NCI-H2196 (cell line): ENCODE measurements around the gene C1QTNF3.
"Not testable (repeated sequence)": the region's sequence is repeated elsewhere in the genome, so short reads cannot be mapped to it uniquely, and the experiment has no call there.

ENCODE experiments used
- DNase-seq: peaks from one replicate; lab custom pipeline; 2025; ENCODE audit not compliant: unreplicated experiment; lab: John Stamatoyannopoulos, UW

The C1QTNF3 gene

GRCh38 chr5:34043099-34043876 lies at the start of gene C1QTNF3:
Gene C1QTNF3, minus strand, starts transcription at chr5:34043213. Its CDS starts 88 bp downstream, at chr5:34043125.
- DNase-seq = no peak

GRCh38 chr5:34091039-34091438 lies 48.0 kb upstream of the C1QTNF3 start:
- not testable (repeated sequence) for DNase-seq

- not testable (repeated sequence) for DNase-seq
Measured at GRCh38 chr5:34089802-34090201, 46.8 kb upstream of the C1QTNF3 start.

GRCh38 chr5:34087728-34088127 lies 44.7 kb upstream of the C1QTNF3 start:
- DNase-seq = not testable (repeated sequence)

GRCh38 chr5:34083898-34084297 lies 40.9 kb upstream of the C1QTNF3 start:
- not testable (repeated sequence) for DNase-seq

- DNase-seq = not testable (repeated sequence)
Measured at GRCh38 chr5:34079505-34079904, 36.5 kb upstream of the C1QTNF3 start.

GRCh38 chr5:34077636-34078035 lies 34.6 kb upstream of the C1QTNF3 start:
- DNase-seq = not testable (repeated sequence)

- not testable (repeated sequence) for DNase-seq
Measured at GRCh38 chr5:34076719-34077364, 33.8 kb upstream of the C1QTNF3 start.

- not testable (repeated sequence) for DNase-seq
Measured at GRCh38 chr5:34074472-34074871, 31.5 kb upstream of the C1QTNF3 start.

GRCh38 chr5:34074071-34074470 lies 31.1 kb upstream of the C1QTNF3 start:
- DNase-seq = not testable (repeated sequence)

- not testable (repeated sequence) for DNase-seq
Measured at GRCh38 chr5:34070626-34071025, 27.6 kb upstream of the C1QTNF3 start.

GRCh38 chr5:34064656-34065055 lies 21.6 kb upstream of the C1QTNF3 start:
- DNase-seq = no peak

GRCh38 chr5:34062419-34062818 lies 19.4 kb upstream of the C1QTNF3 start:
- no peak for DNase-seq

- DNase-seq = no peak
Measured at GRCh38 chr5:34061993-34062392, 19.0 kb upstream of the C1QTNF3 start.

GRCh38 chr5:34059977-34060376 lies 17.0 kb upstream of the C1QTNF3 start:
- DNase-seq = no peak

- DNase-seq = no peak
Measured at GRCh38 chr5:34058532-34058931, 15.5 kb upstream of the C1QTNF3 start.

GRCh38 chr5:34057569-34057968 lies 14.6 kb upstream of the C1QTNF3 start:
- no peak for DNase-seq

GRCh38 chr5:34057118-34057517 lies 14.1 kb upstream of the C1QTNF3 start:
- no peak for DNase-seq

- DNase-seq = no peak
Measured at GRCh38 chr5:34055667-34056066, 12.7 kb upstream of the C1QTNF3 start.

GRCh38 chr5:34054400-34054729 lies 11.4 kb upstream of the C1QTNF3 start:
- DNase-seq = no peak

GRCh38 chr5:34053571-34054399 lies 10.8 kb upstream of the C1QTNF3 start:
- DNase-seq = no peak

- DNase-seq = no peak
Measured at GRCh38 chr5:34053133-34053532, 10.1 kb upstream of the C1QTNF3 start.
